CMK (cell line): Measurements from ENCODE around the gene CACNA2D3.

Source experiments
- DNase-seq: peaks from one replicate; pipeline ENCODE4 v3.0.0-alpha.2; 2010; ENCODE audit warnings: low read depth

CACNA2D3 gene

DNA sequence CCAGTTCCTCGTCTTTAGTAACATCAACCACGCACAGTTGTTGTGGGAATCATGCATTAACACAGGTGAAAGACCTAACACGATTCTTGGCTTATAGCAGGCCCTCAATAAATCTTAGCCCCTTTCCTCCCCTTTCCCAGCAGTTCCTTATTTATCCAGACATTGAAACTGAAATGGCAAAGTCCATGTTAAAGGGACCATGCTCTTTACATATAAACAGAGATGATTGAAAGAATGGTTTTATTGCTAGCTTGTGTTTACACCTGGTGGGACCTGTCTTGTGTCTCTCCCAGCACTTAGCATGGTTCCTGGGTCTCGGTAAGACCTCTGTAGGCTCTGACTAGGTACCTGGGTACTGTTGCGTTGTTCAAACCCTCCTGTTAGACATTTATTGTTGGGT lies 553.7 kb downstream of the CACNA2D3 start:
- no peak for DNase-seq

DNA sequence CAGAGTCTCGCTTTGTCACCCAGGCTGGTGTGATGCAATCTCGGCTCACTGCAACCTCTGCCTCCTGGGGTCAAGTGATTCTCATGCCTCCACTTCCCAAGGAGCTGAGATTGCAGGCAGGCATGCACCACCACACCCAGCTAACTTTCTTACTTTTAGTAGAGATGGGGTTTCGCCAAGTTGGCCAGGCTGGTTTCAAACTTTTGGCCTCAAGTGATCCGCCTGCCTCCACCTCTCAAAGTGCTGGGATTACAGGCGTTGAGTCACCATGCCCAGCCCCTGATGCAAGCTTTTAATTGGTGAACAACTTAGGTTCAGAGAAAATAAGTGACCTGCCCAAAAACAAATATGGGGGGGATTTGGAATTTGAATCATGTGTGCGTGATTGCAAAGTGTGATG lies 559.4 kb downstream of the CACNA2D3 start:
- no peak for DNase-seq

DNA sequence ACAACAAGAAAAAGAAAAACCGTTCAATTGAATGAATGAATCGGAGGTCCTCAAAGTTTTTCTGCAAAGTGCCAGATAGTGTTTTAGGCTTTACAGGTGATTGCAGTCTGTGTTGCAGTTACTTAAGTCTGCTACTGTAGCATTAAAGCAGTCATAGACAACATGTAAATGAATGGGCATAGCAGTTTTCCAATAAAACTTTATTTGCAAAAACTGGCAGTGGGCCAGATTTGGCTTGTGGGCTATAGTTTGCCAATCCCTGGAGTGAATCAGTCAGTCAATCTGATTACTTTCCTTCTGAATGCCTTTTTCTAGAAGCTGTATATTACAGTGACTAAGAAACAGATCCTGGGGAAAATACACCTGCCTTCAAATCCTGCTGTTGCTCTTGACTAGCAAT lies 562.9 kb downstream of the CACNA2D3 start:
- no peak for DNase-seq

DNA sequence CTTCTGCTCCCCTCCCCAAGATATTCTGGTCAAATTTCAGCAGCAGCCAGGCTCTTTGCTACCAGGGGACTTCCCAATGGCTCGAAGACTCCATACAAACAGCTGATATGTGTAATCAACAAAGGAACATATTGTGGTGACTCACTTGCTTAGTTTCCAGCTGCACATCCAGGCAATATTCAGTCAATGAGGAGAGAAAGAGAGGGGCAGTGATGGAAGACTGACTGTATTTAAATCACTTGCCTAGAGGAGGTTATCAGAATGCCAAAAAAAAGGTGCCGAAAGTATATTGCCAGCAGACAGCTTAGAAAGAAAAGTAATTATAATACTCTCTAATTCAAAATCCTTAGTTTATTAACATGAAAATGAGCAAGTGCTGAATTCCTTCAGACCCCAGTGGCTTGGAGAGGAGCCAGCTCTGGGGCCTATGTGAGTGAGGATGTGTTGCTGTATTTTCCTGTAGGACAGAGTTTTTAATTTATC lies 569.0 kb downstream of the CACNA2D3 start:
- no peak for DNase-seq

DNA sequence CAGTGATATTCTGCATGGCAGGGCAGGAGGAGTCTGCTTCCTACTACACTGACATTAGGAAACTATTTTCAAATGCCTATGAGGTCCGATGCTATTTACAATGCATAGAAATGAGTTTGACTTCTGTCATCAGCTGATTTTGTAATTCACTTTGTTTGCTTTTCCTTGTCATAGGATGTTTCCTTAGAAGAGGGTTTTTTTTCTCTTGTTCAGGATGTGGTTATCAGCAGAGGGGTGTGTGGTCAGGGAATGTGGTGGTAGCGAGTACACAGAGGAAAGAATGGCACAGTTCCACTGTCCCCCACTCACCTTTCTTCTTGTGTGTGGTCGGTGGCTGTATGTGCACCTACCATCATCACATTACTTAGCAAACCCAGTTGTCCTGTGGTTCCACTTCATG lies 574.0 kb downstream of the CACNA2D3 start:
- no peak for DNase-seq

DNA sequence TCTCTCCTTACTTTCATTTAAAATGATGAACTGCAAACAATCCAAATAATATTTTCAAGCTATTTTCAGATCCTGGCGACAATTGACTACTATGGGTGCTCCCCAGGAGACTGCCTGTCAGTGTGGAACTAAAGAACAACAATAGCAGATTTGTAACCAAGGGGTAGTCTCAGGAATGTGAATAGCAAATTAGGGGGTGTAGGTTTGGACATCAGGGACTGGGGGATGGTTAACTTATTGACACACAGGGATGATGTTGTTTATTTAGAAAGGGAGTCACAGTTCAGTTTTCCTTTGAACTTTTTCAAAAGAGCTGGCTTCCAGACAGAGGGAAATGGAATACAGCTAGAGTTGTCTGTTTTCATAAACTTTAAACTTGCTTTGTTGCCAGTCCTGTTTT lies 575.7 kb downstream of the CACNA2D3 start:
- no peak for DNase-seq

DNA sequence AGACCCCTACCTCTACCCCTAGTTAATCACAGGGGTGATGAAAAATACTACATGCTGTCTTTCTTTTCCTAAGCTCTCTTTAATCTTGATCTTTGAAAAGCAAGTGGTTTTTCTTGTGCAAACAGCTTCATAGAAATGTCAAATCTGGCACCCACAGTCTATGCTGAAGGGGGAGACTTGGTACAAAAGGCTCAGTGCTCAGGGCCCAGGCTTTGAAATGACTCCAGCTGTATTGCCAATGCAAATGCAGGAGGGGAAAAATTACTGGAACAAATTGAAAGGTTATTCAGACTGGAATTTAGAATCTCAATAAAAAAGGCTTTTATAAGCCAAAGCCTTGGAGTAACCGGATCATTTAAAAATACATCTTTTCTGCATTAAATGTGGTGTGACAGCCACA lies 581.6 kb downstream of the CACNA2D3 start:
- DNase-seq = no peak

DNA sequence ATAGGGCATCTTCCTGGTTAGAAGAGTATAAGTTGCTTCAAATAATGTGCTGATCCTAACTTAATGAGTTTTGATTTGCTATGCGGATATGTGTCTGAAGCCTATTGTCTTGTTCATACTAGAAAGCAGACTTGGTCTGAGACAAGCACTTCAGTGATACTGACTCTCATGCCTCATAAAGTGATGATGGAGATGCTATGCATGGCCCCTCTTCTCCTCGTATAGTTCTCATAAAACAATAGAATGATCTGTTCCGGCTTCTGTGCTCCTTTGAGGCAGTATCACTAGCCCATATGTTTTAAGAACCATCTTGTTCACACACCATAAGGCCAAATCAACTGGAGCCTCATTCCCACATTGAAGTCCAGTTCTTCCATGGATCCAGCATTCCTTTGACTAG lies 583.4 kb downstream of the CACNA2D3 start:
- DNase-seq = no peak

DNA sequence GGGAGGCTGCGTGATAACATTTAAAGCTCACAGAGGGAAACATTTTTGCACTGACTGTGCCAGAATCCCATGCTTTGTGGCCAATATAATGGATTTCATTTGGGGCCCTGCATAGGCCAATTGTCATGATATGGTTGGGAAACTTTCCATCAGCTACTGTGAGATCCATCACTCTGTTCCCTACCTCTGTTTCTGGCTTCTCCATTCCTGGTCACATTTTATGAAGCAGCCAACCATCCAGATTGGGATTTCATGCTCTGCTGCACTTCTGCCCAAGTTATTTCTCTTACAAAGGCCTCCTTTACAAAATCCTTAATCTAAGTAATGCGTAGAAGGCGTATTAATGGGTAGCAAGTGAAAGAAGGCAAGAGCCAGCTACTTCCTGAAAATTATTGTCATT lies 584.4 kb downstream of the CACNA2D3 start:
- DNase-seq = no peak

DNA sequence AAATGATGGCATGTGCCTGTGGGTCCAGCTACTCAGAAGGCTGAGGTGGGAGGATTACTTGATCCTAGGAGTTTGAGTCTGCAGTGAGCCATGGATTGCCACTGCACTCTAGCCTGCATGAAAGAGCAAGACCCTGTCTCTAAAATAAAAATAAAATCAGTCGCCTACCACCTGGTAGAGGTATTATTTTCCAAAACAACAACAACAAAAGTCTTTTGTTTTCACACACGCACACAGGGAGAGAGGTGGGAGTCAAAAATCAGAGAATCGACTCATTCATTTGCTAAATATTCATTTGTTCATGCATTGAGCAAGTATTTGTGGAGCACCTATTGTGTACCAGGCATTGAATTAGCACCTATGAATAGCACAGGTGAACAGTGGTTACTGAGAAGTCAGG lies 587.4 kb downstream of the CACNA2D3 start:
- DNase-seq = no peak

DNA sequence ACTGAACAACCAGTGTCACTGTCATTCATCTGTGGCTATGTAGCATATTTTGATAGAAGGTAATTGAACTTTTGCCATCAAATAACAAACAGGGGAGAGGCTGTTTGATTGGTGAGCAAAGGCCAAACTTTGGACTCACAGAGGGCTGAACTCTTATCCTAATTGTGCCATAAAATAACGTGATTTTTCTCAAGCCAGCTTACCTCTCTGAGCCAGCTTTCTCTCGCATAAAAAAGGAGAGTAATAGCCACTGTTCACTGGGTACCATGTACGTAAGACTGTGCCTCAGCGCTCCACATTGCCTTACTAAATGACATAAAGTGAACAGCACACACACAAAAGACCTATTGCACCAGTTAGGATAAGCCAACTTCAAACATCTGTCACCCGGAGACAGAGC lies 588.6 kb downstream of the CACNA2D3 start:
- no peak for DNase-seq

DNA sequence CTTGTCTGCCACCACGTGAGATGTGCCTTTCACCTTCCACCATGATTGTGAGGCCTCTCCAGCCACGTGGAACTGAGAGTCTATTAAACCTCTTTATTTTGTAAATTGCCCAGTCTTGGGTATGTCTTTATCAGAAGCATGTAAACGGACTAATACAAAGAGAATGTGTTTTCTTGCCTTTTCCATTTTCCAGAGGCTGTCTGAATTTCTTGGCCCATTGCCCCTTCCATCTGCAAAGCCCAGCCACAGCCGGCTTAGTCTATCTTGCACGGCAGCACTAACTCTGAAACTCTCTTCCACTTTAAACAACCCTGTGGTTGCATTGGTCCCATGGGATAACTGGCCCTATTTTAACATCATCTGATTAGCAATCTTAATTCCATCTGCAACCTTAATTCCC lies 590.2 kb downstream of the CACNA2D3 start:
- no peak for DNase-seq

DNA sequence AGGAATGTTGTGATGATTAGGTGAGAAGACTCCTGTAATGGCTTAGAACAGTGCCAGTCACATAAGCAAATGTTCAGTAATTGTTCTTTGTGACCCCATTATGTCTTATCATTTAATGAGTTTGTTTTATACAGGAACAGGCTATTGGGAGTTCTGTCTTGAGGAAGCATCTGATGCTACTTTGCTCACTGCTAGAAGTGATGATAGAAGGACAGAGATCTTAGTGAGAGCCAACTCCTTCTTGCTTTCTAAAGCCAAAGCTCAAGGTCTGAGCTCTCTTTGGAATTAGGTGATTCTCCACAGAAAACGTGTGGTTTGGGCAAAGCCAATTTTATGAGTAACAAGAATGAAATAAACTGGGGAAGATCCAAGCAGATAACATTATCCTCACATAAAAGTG lies 590.7 kb downstream of the CACNA2D3 start:
- DNase-seq = no peak

DNA sequence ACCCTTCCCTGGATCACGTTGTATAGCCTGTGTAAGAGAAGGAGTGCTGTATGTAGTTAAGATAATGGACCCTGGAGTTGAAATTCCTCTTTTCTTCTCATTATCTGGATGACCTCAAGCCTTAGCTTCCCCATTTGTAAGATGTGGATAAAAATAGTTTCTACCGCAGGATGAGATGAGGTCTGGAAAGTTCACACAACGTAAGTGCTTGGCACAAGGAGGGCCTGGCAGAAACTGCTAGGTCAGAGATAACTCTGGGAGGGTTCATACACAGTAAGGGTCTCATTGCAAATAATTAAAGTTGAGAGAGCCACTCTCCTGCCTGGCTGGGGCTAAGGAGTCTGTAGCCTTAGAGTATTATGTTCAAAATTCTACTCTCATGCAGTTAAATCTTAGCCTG lies 591.1 kb downstream of the CACNA2D3 start:
- no peak for DNase-seq

DNA sequence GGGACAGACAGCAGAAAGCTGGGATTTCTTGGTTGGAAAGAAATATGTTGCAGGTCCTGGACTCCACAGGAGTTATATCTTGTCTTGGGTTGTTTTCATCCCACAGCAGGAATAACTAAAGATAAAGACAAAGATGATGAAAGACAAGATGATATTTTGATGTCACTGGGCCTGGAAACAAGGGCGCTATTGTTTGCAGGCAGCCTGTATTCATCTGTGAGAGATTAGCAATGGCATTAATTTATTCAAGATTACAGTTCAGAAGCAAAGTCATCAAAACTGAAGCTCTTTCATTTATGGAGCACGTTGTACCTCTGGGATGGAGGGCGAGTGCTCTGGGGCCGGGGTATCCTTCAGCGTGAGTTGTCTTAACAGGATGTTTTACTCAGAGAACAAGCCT lies 591.7 kb downstream of the CACNA2D3 start:
- no peak for DNase-seq

DNA sequence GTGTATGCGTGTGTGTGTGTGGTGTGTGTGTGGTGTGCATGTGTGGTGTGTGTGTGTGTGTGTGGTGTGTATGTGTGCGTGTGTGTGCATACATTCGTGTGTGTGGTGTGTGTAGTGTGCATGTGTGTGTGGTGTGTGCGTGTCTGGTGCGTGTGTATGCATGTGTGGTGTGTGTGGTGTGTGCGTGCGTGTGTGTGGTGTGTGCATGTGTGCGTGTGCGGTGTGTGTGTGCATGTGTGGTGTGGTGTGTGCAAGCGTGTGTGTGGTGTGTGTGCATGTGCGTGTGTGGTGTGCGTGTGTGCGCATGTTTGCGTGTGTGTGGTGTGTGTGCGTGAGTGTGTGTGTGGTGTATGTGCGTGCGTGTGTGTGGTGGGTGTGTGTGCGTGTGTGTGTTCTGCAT lies 595.2 kb downstream of the CACNA2D3 start:
- no peak for DNase-seq

DNA sequence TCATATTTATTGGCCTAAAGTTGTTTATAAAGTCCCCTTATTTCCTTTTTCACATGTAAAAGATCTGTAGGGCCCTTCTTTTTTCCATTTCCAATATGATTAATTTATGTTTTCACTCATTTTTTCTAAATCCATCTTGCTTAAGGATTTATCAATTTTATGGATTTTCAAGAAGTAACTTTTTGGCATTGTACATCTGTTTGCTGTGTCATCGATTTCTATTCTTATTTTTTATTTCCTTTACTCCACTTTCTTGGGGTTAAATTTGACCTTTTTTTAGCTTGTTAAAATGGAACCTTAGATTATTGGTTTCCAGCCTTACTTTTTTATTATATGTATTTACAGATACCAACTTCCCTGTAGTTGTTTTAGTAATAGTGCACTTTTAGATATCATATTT lies 597.6 kb downstream of the CACNA2D3 start:
- no peak for DNase-seq

DNA sequence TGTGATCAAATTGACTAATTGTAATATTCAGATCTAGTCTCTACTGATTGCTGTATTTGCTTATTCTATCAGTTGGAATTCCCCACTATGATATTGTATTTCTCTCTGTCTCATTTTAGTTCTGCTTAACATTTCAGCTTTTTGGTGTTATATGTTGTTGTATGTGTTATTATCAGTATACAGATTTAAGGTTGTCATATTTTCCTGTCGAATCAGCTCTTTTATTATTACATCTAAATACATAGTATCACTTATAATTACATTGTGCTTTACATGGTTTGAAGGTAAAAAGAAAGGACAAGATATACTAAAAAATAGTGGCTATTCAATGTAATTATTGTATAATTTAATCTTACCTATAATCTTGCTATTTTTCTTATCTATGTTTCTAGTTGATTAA lies 598.3 kb downstream of the CACNA2D3 start:
- DNase-seq = no peak

DNA sequence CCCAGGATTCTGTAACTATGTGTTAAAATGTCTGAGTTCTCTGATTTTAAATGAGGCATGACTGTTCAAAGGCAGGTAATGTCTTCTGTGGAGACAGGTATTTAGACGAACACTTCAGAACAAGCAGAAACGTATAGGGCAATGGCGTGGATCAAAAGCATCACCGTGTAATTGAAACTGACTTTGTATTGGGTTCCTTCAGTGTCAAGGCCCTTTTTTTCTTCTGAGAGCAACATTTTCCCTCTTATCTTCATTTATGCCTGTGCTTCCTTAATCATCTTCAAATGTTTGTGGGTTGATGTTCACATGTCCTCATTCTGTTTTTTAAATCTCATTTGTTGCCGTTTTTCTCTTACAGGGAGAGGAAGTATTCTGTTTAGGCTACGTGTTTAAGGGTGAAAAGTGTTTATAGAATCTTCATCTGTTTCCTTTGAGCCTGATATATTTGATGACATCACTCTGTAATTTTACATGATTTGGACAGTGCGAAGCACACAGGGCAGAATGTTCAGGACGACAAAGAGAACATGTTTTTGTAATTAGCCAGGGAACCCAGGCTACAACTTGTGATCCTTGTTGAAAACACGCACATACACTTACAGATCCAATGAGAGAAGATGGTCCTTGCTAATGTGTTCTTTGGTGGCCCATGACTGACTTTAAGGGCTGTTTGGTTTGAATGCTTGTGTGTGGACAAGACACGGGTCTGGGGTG lies 609.5 kb downstream of the CACNA2D3 start:
- DNase-seq = no peak

DNA sequence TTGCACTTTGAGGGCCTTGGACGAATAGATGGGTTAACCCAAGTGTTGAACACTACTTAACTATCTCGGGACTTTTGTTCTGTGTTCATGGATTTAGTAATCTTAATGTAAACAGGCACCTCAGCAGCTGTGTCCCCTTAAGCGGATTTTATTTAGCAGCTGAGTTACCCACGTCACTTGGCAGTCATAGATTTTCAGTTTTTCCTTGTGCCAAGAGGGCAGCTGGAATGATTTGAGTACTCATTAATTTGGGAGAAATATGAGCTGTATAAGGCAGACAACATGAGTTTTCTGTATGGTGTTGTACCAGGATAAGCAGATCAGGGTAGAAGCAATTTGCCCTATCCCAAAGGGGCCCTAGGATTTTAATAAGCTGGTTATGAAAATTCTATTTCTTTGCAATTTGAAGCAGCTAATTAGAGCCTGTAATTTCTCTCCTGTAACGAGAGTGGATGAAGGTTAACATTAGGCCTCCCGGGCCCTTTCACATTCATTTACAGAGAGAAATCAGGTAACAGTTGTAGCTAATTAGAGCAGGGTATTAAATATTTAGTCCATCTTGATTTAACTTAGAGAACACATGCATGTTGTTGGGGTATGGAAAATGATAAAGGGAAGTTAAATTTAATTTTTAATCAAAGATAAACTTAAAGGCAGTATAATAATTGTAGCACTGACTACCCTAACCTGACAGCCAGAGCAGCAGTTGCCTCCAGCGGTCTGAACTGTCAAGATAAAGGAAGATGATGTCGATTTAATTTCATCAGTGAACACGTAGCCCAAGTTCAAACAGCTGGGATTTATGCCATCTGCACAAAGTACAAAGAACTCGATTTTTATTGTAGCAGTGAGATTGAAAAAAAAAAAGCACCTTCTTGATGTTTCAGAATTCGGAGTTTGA lies 611.0 kb downstream of the CACNA2D3 start:
- DNase-seq = no peak

DNA sequence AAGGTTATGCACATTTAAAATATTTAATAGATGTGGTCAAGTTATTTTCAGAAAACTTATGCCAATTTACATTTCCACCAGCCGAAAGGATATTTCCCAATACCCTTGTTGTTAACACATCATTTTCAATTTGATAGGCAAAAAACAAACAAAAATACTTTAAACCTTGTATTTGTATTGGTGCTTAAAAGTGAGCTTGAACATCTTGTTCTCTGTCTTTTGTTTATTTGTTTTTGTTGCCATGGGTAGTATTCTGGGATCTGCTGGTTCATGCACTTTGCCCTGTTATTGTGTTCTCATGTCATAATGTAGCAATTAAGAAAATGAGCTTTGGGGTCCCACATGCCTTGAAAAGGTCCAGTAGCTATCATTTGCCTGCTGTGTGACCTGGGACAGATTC lies 614.1 kb downstream of the CACNA2D3 start:
- no peak for DNase-seq

DNA sequence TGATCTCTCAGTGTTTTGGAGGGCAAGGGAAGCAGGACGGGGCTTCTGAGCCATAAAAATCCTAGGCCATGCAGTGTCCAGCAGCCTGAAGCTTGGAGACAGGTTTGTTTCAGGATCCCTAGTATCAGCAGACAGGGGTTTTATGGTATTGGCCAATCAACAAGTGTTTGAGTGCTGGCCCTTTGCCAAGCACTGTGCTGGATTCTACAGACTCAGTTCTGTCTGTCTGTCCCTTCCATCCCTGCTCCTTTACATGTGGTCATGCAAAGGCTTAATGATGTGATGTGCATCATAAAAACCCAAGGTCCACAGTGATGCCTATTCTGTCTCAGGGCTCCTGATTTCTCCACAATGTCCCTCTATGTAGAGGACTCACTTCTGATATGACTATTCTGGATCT lies 621.4 kb downstream of the CACNA2D3 start:
- no peak for DNase-seq

DNA sequence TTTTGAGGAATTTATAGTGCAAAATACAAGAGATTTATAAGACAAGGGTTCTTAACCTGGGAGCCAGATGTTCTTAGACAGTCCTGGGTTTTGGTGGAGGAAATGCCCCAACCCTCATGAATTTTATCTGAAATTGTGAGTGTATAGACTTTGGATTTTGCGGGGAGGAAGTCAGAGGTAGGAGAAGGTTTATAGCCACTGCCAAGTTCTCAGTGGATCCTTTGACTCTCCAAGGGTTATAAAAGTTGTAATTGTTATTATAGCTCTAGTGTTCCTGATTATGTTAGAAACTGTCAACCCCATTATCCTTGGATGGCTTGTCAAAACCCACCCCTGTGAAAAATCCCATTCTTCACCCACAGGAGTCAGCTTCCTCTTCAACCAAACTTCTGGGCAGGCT lies 621.9 kb downstream of the CACNA2D3 start:
- DNase-seq = no peak

DNA sequence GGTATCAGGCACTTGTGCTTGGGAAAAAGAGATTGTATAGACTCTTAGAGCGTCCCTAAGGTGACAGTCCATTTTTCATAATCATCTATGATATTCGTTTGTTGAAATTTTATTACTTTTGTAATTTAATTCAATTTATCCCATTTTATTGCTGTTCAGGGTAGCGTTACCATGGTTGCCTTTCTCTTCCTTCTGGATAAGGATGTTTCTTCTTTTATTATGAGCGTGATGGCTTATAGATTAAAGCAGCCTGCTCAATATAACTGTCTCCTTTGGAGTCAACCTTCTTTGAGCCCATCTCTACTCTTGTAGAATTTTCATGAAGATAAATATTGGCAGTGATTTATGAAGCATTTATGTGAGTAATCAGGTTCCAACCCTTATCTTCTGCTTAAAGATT lies 623.5 kb downstream of the CACNA2D3 start:
- no peak for DNase-seq
